Pancreas (tissue), 10 donors: ENCODE results near the gene GPR171. TPM values are rescaled to one million over a fixed set of nuclear protein-coding genes. Genes with fewer than 3 reads are reported as not detected.

ENCODE experiments used
- ATAC-seq, 4 donors: fragments of 200-7000 bp; cut with Tn5 transposase; one replicate each; pipeline versions ENCODE4 v1.8.0 to v1.9.1; 2020; ENCODE audit warnings: mild to moderate bottlenecking in 4 of 4, moderate library complexity in 4 of 4
- DNase-seq, 6 donors: peaks; one replicate each; pipeline ENCODE4 v3.0.0-alpha.2; 2020
- FAIRE-seq: peaks from 2 replicates; lab custom pipeline; 2012; peaks lifted over from hg19 to GRCh38; lab: Jason Lieb, UNC
- H3K27ac ChIP-seq, 4 donors: fragments of 200-600 bp; sonication (generic); 1 replicate in 3 of 4; 2 replicates in 1 of 4; pipeline versions ENCODE4 v1.5.0 to v1.8.0; 2020
- H3K27me3 ChIP-seq, 4 donors: fragments of 200-600 bp; one replicate each; pipeline ENCODE4 v1.8.0; 2021
- H3K36me3 ChIP-seq, 3 donors: fragments of 200-600 bp; sonication (generic) in 1 of 3; one replicate each; pipeline versions ENCODE4 v1.5.0 to v1.8.0; 2020 to 2021
- H3K4me1 ChIP-seq, 3 donors: fragments of 200-600 bp; one replicate each; pipeline ENCODE4 v1.8.0; 2021
- H3K4me3 ChIP-seq, 4 donors: fragments of 200-600 bp; sonication (generic) in 2 of 4; one replicate each; pipeline versions ENCODE4 v1.5.0 to v1.8.0; 2020 to 2021
- H3K9me3 ChIP-seq, 4 donors: fragments of 200-600 bp; one replicate each; pipeline ENCODE4 v1.8.0; 2021
- WGBS, 2 donors: extraction: QIAGEN DNeasy Blood & Tissue Kit; methylation state at CpG; one replicate each; pipeline ENCODE4 v1.1.7; 2013; 5-methylcytosine and 5-hydroxymethylcytosine counted together
- intact Hi-C, 3 donors: fragments of 100-400 bp; cut with DNase I; formaldehyde crosslinking; loops; one replicate each; pipeline versions ENCODE4 v1.11.1 to v1.14.2; 2022
- polyA plus RNA-seq, 2 donors: library from polyadenylated mRNA; stranded (reverse); fragments of 200-250 nt; gene quantifications; one replicate each; pipeline ENCODE4 v1.2.3, GENCODE V29; 2013
- total RNA-seq, 6 donors: library from RNA; stranded (reverse); fragmentation: NEBNext Ultra II Directional in 4 of 6; extraction: Animal tissue kit (Norgen Biotek cat#: 25700) in 4 of 6; gene quantifications; one replicate each; pipeline versions ENCODE4 v1.2.1 to v1.2.4, GENCODE V29; 2021 to 2023
- TF ChIP-seq, protein P1 (sequence below), 4 donors: fragments of 200-600 bp; sonication (generic) in 3 of 4; IDR thresholded peaks; one replicate each; pipeline versions ENCODE4 v1.5.0 to v1.8.0; 2021; ENCODE audit warnings: antibody characterized with exemption in 4 of 4
- donor health status: healthy with polysubstance abuse.
- donor health status: DM: no; HTN: no; CAD: no; lungs with moderate emphysema.
- donor health status: DM: no; HTN: no; CAD: no.
- donor health status: control.
- donor health status: control.
- donor health status: Bipolar disorder and iron deficiency.
- donor health status: DM: yes; HTN: yes; CAD: no.
- donor health status: DM: no; HTN: no; CAD: no.
- donor health status: DM: no; HTN: no; CAD: no.
- donor health status: DM: yes; HTN: yes; CAD: no.

GPR171 gene
- total and polyA plus RNA-seq, 8 donors = 0.12 to 0.92 (median 0.19) TPM; not detected in 2

DNA sequence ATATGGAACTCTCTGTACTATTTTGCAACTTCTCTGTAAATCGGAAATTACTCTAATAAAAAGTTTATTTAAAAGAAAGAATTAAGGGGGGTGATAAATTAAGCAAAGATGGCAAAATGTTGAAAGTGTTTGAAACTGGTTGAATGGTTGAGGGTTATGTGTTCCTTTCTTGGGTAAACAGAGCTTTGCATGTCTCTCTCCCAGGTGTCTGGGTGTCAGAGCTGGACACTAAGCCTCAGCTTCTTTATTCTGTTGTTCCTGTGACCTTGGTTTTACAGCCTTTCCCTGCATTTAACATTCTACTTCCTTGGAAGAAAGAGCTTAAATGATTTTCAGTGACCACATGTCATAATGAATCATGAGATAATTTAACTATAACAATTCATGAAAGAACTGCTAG is 7.2 kb downstream of the GPR171 start:
- H3K4me3 ChIP-seq = no peak overlapping the region
- TF ChIP-seq, protein P1, sequence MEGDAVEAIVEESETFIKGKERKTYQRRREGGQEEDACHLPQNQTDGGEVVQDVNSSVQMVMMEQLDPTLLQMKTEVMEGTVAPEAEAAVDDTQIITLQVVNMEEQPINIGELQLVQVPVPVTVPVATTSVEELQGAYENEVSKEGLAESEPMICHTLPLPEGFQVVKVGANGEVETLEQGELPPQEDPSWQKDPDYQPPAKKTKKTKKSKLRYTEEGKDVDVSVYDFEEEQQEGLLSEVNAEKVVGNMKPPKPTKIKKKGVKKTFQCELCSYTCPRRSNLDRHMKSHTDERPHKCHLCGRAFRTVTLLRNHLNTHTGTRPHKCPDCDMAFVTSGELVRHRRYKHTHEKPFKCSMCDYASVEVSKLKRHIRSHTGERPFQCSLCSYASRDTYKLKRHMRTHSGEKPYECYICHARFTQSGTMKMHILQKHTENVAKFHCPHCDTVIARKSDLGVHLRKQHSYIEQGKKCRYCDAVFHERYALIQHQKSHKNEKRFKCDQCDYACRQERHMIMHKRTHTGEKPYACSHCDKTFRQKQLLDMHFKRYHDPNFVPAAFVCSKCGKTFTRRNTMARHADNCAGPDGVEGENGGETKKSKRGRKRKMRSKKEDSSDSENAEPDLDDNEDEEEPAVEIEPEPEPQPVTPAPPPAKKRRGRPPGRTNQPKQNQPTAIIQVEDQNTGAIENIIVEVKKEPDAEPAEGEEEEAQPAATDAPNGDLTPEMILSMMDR (IDR thresholded peaks at IDR 0.05) = no peak
- intact Hi-C loops = no loop called here
- H3K4me1 ChIP-seq = peaks cover 0 to 3% (median 0%) of the 10 kb centered on the region in 3 donors
- no peaks in the 10 kb centered on the region for H3K36me3 ChIP-seq
- H3K9me3 ChIP-seq = no peaks in the 10 kb centered on the region
- 71 to 74% methylated on average over 1 of the region's 1 CpG for WGBS, 2 donors
- DNase-seq (no peak), FAIRE-seq (no peak), ATAC-seq (no peak)
- no peak overlapping the region for H3K27ac ChIP-seq
- no peaks in the 10 kb centered on the region for H3K27me3 ChIP-seq

DNA sequence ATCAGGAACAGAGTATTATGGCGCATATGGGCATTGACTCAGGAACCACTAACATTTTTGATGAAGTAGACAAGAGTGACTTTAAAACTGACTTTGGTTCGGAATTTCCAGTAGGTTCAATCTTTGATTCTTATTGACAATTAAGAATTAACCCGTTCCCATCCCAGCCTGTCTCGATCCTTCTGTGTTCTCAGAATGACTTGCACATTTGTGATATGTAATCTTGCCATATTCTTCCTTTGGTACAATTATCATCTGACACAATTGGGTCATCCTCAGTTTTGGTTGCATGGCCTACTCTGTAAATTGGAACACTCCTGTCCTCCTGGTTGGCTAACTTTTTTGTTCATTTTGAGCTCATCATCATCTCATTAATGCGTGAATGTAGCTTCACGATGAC is 10.5 kb downstream of the GPR171 start:
- intact Hi-C loops = no loop called here
- no peak overlapping the region for H3K4me3 ChIP-seq
- ATAC-seq (no peak), FAIRE-seq (no peak), DNase-seq (no peak)
- 87 to 92% methylated on average over 6 of the region's 6 CpGs for WGBS, 2 donors
- no peaks in the 10 kb centered on the region for H3K9me3 ChIP-seq
- TF ChIP-seq, protein P1 (IDR thresholded peaks at IDR 0.05) = no peak
- H3K4me1 ChIP-seq = no peaks in the 10 kb centered on the region
- no peak overlapping the region for H3K27ac ChIP-seq
- H3K27me3 ChIP-seq = no peaks in the 10 kb centered on the region
- H3K36me3 ChIP-seq = no peaks in the 10 kb centered on the region

DNA sequence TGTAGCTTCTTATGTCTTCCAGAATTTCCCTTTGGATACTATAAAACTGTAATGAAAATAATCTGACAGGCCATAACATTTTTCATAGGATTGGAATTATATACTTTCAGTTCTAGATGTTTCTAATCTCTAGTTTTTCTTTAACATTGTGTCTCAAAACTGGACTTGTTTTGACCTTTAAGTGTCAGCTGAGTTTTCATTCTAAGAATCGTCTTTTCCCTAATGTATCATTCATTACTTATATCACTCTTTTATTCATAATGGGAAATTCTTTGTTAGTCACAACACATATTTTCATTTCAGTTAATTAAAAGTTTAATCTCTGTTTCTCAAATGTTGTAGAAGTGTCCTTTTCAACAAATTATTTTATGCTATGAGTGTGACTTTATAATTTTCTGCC is 11.9 kb downstream of the GPR171 start:
- DNase-seq (no peak), FAIRE-seq (no peak), ATAC-seq (no peak)
- TF ChIP-seq, protein P1 (IDR thresholded peaks at IDR 0.05) = no peak
- no peaks in the 10 kb centered on the region for H3K36me3 ChIP-seq
- H3K4me3 ChIP-seq = no peak overlapping the region
- no peaks in the 10 kb centered on the region for H3K27me3 ChIP-seq
- intact Hi-C loops = no loop called here
- WGBS, 2 donors = 87 to 98% methylated on average over 1 of the region's 1 CpG
- H3K27ac ChIP-seq = no peak overlapping the region
- no peaks in the 10 kb centered on the region for H3K4me1 ChIP-seq
- no peaks in the 10 kb centered on the region for H3K9me3 ChIP-seq

DNA sequence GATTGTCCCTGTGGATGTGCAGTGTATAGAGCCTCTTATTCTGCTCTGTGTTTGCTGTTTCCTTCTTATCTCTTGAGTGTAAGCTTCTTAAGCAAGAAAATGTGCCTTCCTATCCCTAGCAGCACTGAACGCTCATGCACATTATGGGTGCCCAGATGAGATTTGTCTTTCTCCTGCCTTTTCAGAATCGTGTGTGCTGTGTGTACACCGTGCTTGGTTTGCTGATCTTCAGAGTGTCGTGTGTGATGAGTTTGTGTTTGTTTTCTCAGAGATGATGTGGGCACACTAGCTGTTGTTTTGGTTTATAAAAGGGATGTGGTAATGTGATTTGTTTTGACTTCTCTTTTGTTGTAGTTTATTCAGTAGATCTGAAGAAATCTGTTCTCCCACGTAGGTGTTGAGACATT is 19.7 kb downstream of the GPR171 start:
- FAIRE-seq (no peak), DNase-seq (no peak), ATAC-seq (no peak)
- H3K4me3 ChIP-seq = no peak overlapping the region
- H3K27ac ChIP-seq = no peak overlapping the region
- intact Hi-C loops = no loop called here
- no peaks in the 10 kb centered on the region for H3K9me3 ChIP-seq
- no peaks in the 10 kb centered on the region for H3K36me3 ChIP-seq
- TF ChIP-seq, protein P1 (IDR thresholded peaks at IDR 0.05) = no peak
- 75 to 79% methylated on average over 5 of the region's 5 CpGs for WGBS, 2 donors
- no peaks in the 10 kb centered on the region for H3K4me1 ChIP-seq
- H3K27me3 ChIP-seq = no peaks in the 10 kb centered on the region

DNA sequence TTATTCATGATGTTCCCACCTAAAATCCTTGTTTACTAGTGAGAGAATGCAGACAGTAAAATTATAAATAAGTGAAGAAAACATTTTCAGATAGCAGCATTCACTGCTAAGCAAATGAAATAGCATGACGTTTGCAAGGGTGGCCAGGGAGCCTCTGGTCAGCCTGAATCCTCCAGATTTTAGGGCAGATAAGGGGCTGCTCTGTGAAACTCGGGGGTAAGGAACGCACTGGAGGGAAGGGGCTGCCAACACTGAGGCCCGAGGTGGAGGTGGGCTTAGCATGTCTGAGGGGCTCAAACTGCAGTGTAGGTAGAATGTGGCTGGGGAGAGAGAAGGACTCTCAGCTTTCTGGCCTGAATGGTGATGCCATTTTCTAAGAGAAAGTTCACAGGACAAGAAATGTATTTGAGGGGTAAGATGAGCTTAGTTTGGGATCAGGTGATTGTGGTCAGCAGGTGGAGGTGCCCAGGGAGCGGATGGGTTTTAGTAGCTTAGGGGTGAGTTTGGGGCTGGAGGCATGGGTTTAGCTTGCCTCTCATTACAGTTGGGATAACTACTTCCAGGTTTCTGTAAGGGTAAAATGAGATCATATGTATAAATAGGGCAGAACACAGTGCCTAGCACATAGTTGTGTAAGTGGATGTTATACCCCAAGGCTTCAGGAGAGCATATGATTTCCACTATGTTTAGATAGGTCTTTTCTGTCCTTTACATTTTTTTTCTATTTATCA is 20.5 kb downstream of the GPR171 start:
- WGBS, 2 donors = 62 to 76% methylated on average over 5 of the region's 5 CpGs
- Histone ChIP-seq H3K27me3 (no peaks in the 10 kb centered on the region), H3K27ac (no peak overlapping the region), H3K36me3 (no peaks in the 10 kb centered on the region), H3K4me1 (no peaks in the 10 kb centered on the region), H3K4me3 (no peak overlapping the region), H3K9me3 (no peaks in the 10 kb centered on the region)
- TF ChIP-seq, protein P1 (IDR thresholded peaks at IDR 0.05) = no peak
- no peak for FAIRE-seq
- intact Hi-C loops = no loop called here
- ATAC-seq = no peak
- DNase-seq = no peak
